SK-N-MC (cell line): ENCODE results near the gene DTNA.

Source experiments
- DNase-seq: peaks from one replicate; pipeline ENCODE4 v3.0.0-alpha.2; 2011; ENCODE audit warnings: low read depth, low spot score
- H3K27ac ChIP-seq: fragments of 200-600 bp; sonication (generic); 2 replicates; pipeline ENCODE4 v1.5.1; 2016; ENCODE audit warnings: mixed run types
- H3K36me3 ChIP-seq: fragments of 200-600 bp; sonication (generic); 2 replicates; pipeline ENCODE4 v1.6.1; 2017; ENCODE audit warnings: antibody characterized with exemption, low read length, mixed read lengths; ENCODE audit not compliant: insufficient read depth
- H3K4me3 ChIP-seq: fragments of 200-600 bp; sonication (generic); 2 replicates; pipeline ENCODE4 v1.5.1; 2016
- H3K9ac ChIP-seq: fragments of 200-600 bp; sonication (generic); 2 replicates; pipeline ENCODE4 v1.8.0; 2017; ENCODE audit warnings: mixed run types, mixed read lengths; ENCODE audit not compliant: insufficient read length
- H3K9me3 ChIP-seq: fragments of 200-600 bp; sonication (generic); 2 replicates; pipeline ENCODE4 v1.6.1; 2017; ENCODE audit warnings: low read depth, mild to moderate bottlenecking, antibody characterized with exemption, low read length, moderate library complexity, mixed read lengths
- EZH2 ChIP-seq: fragments of 200-600 bp; sonication (generic); IDR thresholded peaks from one replicate; pipeline ENCODE4 v1.6.1; 2017; ENCODE audit warnings: antibody characterized with exemption
- FOXP2 ChIP-seq: optimal IDR thresholded peaks from 2 replicates; pipeline ENCODE3; 2011; ENCODE audit warnings: mild to moderate bottlenecking, moderate library complexity; ENCODE audit not compliant: insufficient read depth; ENCODE audit errors: extremely low read length, control extremely low read depth
- POLR2AphosphoS5 ChIP-seq: IDR thresholded peaks from 2 replicates; pipeline ENCODE4 v1.6.1; 2012; ENCODE audit warnings: mild to moderate bottlenecking, low read depth, low read length, borderline replicate concordance

Gene DTNA

DNA sequence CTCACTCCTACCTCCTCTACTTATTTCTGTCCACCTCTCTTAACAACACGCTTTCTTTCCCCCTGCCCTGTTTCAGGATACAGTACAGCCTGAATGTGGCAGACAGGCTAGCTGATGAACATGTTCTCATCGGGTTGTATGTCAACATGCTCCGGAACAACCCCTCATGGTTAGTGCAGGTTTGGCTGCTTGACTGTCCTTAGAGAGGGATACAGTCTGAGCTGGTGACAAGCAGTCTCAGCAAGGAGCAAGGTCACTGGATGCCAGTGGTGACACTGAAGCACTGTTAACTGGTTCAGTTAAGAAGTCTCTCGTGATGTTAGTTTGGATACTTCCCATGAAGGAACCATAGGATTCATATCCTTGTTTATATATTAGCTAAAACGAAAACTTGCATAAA lies 128.6 kb downstream of the DTNA start:
- Histone ChIP-seq H3K36me3 (no peaks in the 10 kb centered on the region), H3K9me3 (no peaks in the 10 kb centered on the region), H3K9ac (no peak overlapping the region), H3K4me3 (no peak overlapping the region), H3K27ac (no peak overlapping the region)
- no peak for DNase-seq
- no peak for TF ChIP-seq POLR2AphosphoS5
- no peak for TF ChIP-seq EZH2
- no peak for TF ChIP-seq FOXP2

DNA sequence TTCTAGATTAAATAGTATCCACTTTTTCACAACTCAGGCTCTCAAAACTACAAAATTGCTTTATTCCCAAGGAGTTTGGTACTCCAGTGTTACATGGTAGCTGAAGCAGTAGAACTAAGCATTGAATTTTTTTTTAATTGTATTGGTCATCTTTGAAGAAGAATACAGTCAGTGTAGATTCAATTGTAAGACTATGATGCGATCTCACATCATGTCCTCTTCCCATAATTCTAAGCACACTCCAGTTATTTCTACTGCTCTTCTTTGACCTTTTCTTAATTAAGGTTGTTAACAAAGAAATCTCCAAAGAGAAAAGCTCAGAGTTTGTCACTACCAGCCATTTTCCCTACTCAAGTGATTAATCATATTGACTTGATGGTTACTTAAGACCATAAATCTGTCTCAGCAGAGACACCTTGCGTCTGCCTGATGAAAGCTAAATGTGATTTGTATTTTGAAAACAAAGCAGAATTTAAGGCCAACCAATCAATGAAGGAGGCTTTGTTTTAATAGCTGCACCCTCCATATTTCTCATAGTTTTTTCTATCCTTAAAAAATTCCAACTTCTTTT lies 130.2 kb downstream of the DTNA start:
- DNase-seq, result no peak
- no peak overlapping the region for H3K27ac ChIP-seq

DNA sequence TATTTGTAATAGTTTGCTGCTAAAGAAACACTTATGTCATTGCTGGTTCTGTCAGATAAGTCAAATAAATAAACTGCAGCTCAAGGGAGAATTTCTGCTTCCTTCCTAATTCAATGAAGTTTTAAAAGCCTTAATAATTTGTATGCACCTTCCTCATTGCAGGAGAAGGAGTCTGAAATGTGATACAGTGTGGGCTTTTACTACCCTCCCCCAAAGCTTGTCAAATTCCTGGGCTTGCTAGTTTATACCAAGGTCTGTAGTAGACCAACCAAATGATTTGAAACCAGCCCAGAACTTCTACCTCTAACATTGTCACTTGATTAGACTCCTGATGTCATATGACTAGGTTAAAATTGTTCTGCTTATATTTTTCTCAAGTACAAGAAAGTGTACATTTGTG lies 131.8 kb downstream of the DTNA start:
- H3K9me3 ChIP-seq, result no peaks in the 10 kb centered on the region
- DNase-seq, result no peak
- TF ChIP-seq FOXP2, result no peak
- TF ChIP-seq POLR2AphosphoS5, result no peak
- no peak for TF ChIP-seq EZH2
- H3K36me3 ChIP-seq, result no peaks in the 10 kb centered on the region
- no peak overlapping the region for H3K27ac ChIP-seq
- no peak overlapping the region for H3K9ac ChIP-seq
- H3K4me3 ChIP-seq, result no peak overlapping the region

More for the DNA sequence above, 130.2 kb downstream of the DTNA start:
- TF ChIP-seq POLR2AphosphoS5 (no peak), EZH2 (no peak), FOXP2 (no peak)
- no peaks in the 10 kb centered on the region for H3K9me3 ChIP-seq
- no peaks in the 10 kb centered on the region for H3K36me3 ChIP-seq
- H3K9ac ChIP-seq, result no peak overlapping the region
- H3K4me3 ChIP-seq, result no peak overlapping the region

DNA sequence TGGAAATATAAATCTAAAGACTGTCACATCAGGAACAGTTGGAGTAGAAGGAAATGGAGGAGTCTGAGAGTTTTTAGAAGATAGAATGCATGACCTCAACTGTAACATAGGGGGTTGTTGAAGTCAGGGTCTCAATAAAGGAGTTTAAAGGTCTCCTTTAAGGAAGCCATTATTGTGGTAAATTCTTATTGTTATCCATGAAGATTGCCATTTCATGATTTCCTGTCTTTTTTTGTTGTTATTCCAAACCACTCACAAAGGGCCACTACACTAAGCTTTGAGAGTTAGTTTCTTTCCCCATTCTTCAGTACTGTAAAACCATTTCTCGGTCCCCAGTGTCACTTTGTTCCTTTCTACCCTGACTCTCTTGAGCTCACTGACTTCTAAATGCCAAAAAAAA lies 134.0 kb downstream of the DTNA start:
- Histone ChIP-seq H3K9me3 (no peaks in the 10 kb centered on the region), H3K36me3 (no peaks in the 10 kb centered on the region), H3K9ac (no peak overlapping the region), H3K4me3 (no peak overlapping the region), H3K27ac (no peak overlapping the region)
- DNase-seq, result no peak
- TF ChIP-seq FOXP2, result no peak
- no peak for TF ChIP-seq POLR2AphosphoS5
- TF ChIP-seq EZH2, result no peak

DNA sequence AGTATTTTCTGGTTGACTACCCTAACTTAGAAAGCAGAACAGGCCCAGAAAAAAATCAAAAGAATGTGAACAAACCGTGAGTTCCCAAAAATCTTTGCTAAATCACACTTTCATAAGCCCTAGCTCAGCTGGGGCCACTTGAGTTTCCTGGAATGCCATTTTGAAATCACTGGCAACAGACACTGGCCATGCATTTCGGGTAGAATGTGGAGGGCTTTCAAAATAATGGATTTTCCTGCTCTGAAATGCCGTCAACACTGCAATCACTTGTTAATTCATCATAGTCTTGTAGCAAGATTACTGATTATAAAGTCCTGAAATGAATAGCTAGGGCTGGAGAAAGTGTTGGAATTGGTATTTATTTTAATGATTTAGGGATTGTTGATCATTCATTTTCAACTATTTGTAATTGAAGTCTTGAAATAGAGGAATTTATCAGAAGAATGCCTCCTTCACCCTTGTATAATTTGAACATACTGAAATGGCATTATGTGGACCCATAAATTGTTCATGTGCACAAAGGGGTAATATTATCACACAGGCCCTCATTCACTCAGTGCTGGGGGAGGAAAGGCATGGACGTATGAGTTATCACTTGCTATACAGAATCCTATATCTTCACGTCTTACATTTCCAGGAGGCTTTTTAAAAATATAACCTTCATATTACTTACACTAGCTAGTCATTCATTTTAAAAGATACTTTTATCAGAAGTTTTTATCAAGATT lies 134.8 kb downstream of the DTNA start:
- no peaks in the 10 kb centered on the region for H3K36me3 ChIP-seq
- no peak for DNase-seq
- no peak overlapping the region for H3K27ac ChIP-seq
- H3K9me3 ChIP-seq, result no peaks in the 10 kb centered on the region
- H3K4me3 ChIP-seq, result no peak overlapping the region
- TF ChIP-seq EZH2 (no peak), FOXP2 (no peak), POLR2AphosphoS5 (no peak)
- no peak overlapping the region for H3K9ac ChIP-seq

DNA sequence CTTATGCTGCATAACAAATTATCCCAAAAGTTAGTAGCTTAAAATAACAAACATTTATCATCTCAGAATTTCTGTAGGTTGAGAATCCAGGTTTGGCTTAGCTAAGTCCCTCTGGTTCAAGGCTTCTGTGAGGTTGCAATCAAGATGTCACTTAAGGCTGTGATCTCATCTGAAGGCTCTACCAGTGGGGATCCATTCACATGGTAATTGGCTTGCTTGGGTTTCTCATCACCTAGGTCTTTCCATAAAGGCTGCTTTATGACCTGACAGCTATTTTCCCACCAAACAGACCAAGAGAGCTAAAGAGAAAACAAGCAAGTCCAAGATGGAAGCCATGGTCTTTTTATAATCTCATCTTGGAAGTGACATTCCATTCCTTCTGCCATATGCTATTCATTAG lies 137.3 kb downstream of the DTNA start:
- no peaks in the 10 kb centered on the region for H3K36me3 ChIP-seq
- no peak overlapping the region for H3K4me3 ChIP-seq
- no peak for DNase-seq
- H3K9ac ChIP-seq, result no peak overlapping the region
- H3K9me3 ChIP-seq, result no peaks in the 10 kb centered on the region
- TF ChIP-seq EZH2, result no peak
- no peak for TF ChIP-seq FOXP2
- TF ChIP-seq POLR2AphosphoS5, result no peak
- H3K27ac ChIP-seq, result no peak overlapping the region

DNA sequence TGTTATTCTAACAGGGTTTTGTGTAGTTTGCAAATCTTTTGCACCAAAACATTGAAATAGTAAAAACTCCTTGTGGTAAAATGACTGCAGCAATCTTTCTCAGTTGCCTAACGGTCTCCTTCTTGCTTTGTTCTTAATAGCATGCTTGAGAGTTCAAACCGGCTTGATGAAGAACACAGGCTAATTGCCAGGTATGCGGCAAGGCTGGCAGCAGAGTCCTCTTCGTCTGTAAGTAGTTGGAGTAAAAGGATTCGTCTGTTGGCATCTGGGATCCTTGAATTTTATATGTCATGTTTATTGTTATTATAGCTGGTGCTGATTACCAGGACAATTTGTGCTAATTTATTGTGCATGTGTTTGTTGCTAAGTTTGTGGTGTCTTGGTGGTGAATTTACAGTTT lies 138.1 kb downstream of the DTNA start:
- H3K9ac ChIP-seq, result no peak overlapping the region
- DNase-seq, result no peak

DNA sequence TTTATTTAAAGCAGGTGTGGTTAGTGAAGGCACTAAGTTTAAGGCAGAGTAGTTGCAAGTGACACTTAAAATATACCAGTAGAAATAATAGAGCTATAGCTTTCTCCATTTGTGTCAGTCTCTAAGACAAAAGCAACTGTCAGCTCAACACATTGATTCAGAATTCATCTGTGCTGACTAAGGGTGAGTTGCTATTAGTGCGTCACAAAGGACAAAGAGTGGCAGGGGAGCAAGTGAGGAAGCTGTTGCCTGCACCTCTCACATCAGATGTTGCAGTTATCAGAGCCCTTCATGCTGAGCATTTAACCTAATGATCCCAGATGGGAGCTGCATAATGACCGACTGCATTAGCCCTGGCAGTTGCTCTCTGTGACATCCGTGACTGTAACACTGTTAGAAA lies 138.6 kb downstream of the DTNA start:
- Histone ChIP-seq H3K9me3 (no peaks in the 10 kb centered on the region), H3K4me3 (no peak overlapping the region), H3K36me3 (no peaks in the 10 kb centered on the region), H3K9ac (no peak overlapping the region), H3K27ac (no peak overlapping the region)
- DNase-seq, result no peak
- no peak for TF ChIP-seq POLR2AphosphoS5
- TF ChIP-seq FOXP2, result no peak
- TF ChIP-seq EZH2, result no peak

More for the DNA sequence above, 138.1 kb downstream of the DTNA start:
- Histone ChIP-seq H3K4me3 (no peak overlapping the region), H3K36me3 (no peaks in the 10 kb centered on the region), H3K27ac (no peak overlapping the region), H3K9me3 (no peaks in the 10 kb centered on the region)
- TF ChIP-seq FOXP2 (no peak), EZH2 (no peak), POLR2AphosphoS5 (no peak)
